Measurements from ENCODE around the gene KMT2A.

DNA sequence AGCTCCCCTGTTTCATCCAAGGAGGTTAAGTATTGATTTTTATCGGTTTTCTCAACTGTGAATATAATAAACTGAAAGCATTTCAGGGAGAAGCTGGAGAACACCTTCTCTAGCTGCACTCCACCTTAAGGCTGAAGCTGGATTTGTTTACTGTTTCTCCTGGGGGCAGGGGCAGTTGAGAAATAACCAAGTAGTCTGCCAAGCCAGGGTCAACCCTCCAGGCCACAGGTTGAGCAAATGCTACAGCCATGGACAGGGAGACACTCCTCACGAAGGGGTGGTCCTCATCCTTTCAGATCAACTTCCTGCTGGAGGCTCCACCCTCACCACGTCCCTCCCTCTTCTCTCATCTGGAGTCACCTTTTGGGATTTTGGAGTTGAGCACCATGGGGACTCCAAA is 90.8 kb downstream of the KMT2A start, which contains the start of gene TTC36:
- TF ChIP-seq POLR2A (IDR thresholded peaks at IDR 0.05) (no peak), POLR2AphosphoS5 (IDR thresholded peaks at IDR 0.05) (no peak), EP300 (IDR thresholded peaks at IDR 0.05) (no peak)
- TF ChIP-seq, protein P1, sequence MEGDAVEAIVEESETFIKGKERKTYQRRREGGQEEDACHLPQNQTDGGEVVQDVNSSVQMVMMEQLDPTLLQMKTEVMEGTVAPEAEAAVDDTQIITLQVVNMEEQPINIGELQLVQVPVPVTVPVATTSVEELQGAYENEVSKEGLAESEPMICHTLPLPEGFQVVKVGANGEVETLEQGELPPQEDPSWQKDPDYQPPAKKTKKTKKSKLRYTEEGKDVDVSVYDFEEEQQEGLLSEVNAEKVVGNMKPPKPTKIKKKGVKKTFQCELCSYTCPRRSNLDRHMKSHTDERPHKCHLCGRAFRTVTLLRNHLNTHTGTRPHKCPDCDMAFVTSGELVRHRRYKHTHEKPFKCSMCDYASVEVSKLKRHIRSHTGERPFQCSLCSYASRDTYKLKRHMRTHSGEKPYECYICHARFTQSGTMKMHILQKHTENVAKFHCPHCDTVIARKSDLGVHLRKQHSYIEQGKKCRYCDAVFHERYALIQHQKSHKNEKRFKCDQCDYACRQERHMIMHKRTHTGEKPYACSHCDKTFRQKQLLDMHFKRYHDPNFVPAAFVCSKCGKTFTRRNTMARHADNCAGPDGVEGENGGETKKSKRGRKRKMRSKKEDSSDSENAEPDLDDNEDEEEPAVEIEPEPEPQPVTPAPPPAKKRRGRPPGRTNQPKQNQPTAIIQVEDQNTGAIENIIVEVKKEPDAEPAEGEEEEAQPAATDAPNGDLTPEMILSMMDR (IDR thresholded peaks at IDR 0.05), result no peak

Data from suprapubic skin (tissue), 4 donors.